ENCODE data around the gene NPIPB6.

GRCh38 chr16:28298511-28298878 is 64.8 kb downstream of the NPIPB6 start:
- TF ChIP-seq EP300 (IDR thresholded peaks at IDR 0.05) (no peak), POLR2A (IDR thresholded peaks at IDR 0.05) (no peak)
